SK-N-SH (cell line): Measurements from ENCODE around the gene ZNF639. TPM values are rescaled to one million over a fixed set of nuclear protein-coding genes. Genes with fewer than 3 reads are reported as not detected.

Experiments used
- CTCF ChIA-PET: fragments of 300-600, 350-600 bp; formaldehyde crosslinking; extraction: SDS; loops from one replicate; lab custom pipeline; 2021; lab: Yijun Ruan, JAX
- POLR2A ChIA-PET: fragments of 350-600 bp; sonication (Branson Sonifier 250); formaldehyde crosslinking; extraction: SDS; loops from one replicate; lab custom pipeline; 2020; ENCODE audit warnings: antibody characterized with exemption, inconsistent platforms; lab: Yijun Ruan, JAX
- DNase-seq: peaks from one replicate; pipeline ENCODE4 v3.0.0; 2012
- H2AFZ ChIP-seq: fragments of 200-600 bp; sonication (generic); 2 replicates; pipeline ENCODE4 v1.8.1; 2016; ENCODE audit warnings: antibody characterized with exemption, mild to moderate bottlenecking, low read depth
- H3F3A ChIP-seq: fragments of 200-600 bp; sonication (generic); replicated peaks from 2 replicates; pipeline ENCODE3; 2016; ENCODE audit warnings: antibody characterized with exemption, mild to moderate bottlenecking; ENCODE audit not compliant: insufficient read depth
- H3K27ac ChIP-seq, 2 experiments: fragments of 200-500 bp in 1 of 2; fragments of 200-600 bp in 1 of 2; sonication (Bioruptor generic) in 1 of 2; sonication (generic), shearing (Covaris generic) in 1 of 2; 2 replicates each; pipeline versions ENCODE4 v1.5.1 to v1.6.1; 2014 to 2016; ENCODE audit warnings: low read depth in 2 of 2, inconsistent platforms in 1 of 2, low read length in 1 of 2, mild to moderate bottlenecking in 1 of 2, mixed read lengths in 1 of 2
- H3K27me3 ChIP-seq: fragments of 200-600 bp; sonication (generic), shearing (Covaris generic); 2 replicates; pipeline ENCODE4 v1.6.1; 2016; ENCODE audit warnings: mixed run types; ENCODE audit not compliant: insufficient read depth
- H3K36me3 ChIP-seq, 2 experiments: fragments of 200-500 bp in 1 of 2; fragments of 200-600 bp in 1 of 2; sonication (Bioruptor generic) in 1 of 2; sonication (generic) in 1 of 2; replicated peaks in 1 of 2; 2 replicates each; pipeline versions ENCODE3 to v1.5.1; 2014 to 2016; ENCODE audit warnings: low read length in 1 of 2, mild to moderate bottlenecking in 1 of 2; ENCODE audit not compliant: insufficient read depth in 2 of 2, control insufficient read depth in 1 of 2
- H3K4me1 ChIP-seq, 2 experiments: fragments of 200-500 bp in 1 of 2; fragments of 200-600 bp in 1 of 2; sonication (Bioruptor generic) in 1 of 2; sonication (generic), shearing (Covaris generic) in 1 of 2; 2 replicates each; pipeline versions ENCODE4 v1.5.1 to v1.6.1; 2014 to 2016; ENCODE audit warnings: low read depth in 1 of 2, low read length in 1 of 2, mixed run types in 1 of 2; ENCODE audit not compliant: insufficient read depth in 2 of 2, control insufficient read depth in 1 of 2
- H3K4me2 ChIP-seq: fragments of 200-600 bp; sonication (generic), shearing (Covaris generic); 2 replicates; pipeline ENCODE4 v1.6.1; 2017; ENCODE audit warnings: mixed run types
- H3K4me3 ChIP-seq, 2 experiments: fragments of 200-500 bp in 1 of 2; fragments of 200-600 bp in 1 of 2; sonication (Bioruptor generic) in 1 of 2; sonication (generic), shearing (Covaris generic) in 1 of 2; 2 replicates each; pipeline versions ENCODE4 v1.5.1 to v1.8.1; 2014 to 2016; ENCODE audit warnings: low read depth in 2 of 2, inconsistent platforms in 1 of 2, low read length in 1 of 2, mild to moderate bottlenecking in 1 of 2, mixed read lengths in 1 of 2, moderate library complexity in 1 of 2
- H3K79me2 ChIP-seq: fragments of 200-600 bp; sonication (generic); 2 replicates; pipeline ENCODE4 v1.8.1; 2017; ENCODE audit warnings: mild to moderate bottlenecking; ENCODE audit not compliant: insufficient read depth
- H3K9ac ChIP-seq: fragments of 200-600 bp; sonication (generic); 2 replicates; pipeline ENCODE4 v1.6.1; 2017; ENCODE audit warnings: mixed run types
- H3K9me2 ChIP-seq: fragments of 200-600 bp; sonication (generic); 2 replicates; pipeline ENCODE4 v1.6.1; 2017; ENCODE audit warnings: mixed run types
- H3K9me3 ChIP-seq: fragments of 200-600 bp; sonication (generic); 2 replicates; pipeline ENCODE4 v1.6.1; 2017; ENCODE audit warnings: mixed run types, mild to moderate bottlenecking, moderate library complexity
- H4K20me1 ChIP-seq: fragments of 200-600 bp; sonication (generic); 2 replicates; pipeline ENCODE4 v1.6.1; 2017; ENCODE audit warnings: mild to moderate bottlenecking, mixed run types; ENCODE audit not compliant: insufficient read depth
- ELF1 ChIP-seq: IDR thresholded peaks from 2 replicates; pipeline ENCODE4 v1.4.0; 2012
- EP300 ChIP-seq, 2 experiments: IDR thresholded peaks; 2 replicates each; pipeline versions ENCODE4 v1.4.0 to v1.6.1; 2012; ENCODE audit warnings: borderline replicate concordance in 1 of 2, low read depth in 1 of 2, low read length in 1 of 2
- EZH2phosphoT487 ChIP-seq: fragments of 200-600 bp; sonication (generic); IDR thresholded peaks from 2 replicates; pipeline ENCODE4 v1.6.1; 2017; ENCODE audit warnings: low read depth, mixed run types, mild to moderate bottlenecking, antibody characterized with exemption, moderate library complexity, borderline replicate concordance
- GABPA ChIP-seq: IDR thresholded peaks from 2 replicates; pipeline ENCODE4 v1.4.0; 2012; ENCODE audit warnings: low read depth, mild to moderate bottlenecking
- GATA2 ChIP-seq: sonication (generic); formaldehyde crosslinking; IDR thresholded peaks from 2 replicates; pipeline ENCODE4 v1.5.0; 2020; ENCODE audit warnings: mild to moderate bottlenecking, missing genetic modification reagents
- JUND ChIP-seq: IDR thresholded peaks from 2 replicates; pipeline ENCODE4 v1.4.0; 2012
- MEF2A ChIP-seq: IDR thresholded peaks from 2 replicates; pipeline ENCODE4 v1.4.0; 2012; ENCODE audit warnings: low read depth, borderline replicate concordance
- MXI1 ChIP-seq: IDR thresholded peaks from 2 replicates; pipeline ENCODE4 v1.6.1; 2012; ENCODE audit warnings: mild to moderate bottlenecking, low read depth, low read length, improper control_type of control experiment
- NFIC ChIP-seq: IDR thresholded peaks from 2 replicates; pipeline ENCODE4 v1.4.0; 2012; ENCODE audit warnings: borderline replicate concordance
- NRF1 ChIP-seq: IDR thresholded peaks from 2 replicates; pipeline ENCODE4 v1.6.1; 2012; ENCODE audit warnings: low read depth, mild to moderate bottlenecking, low read length
- POLR2AphosphoS5 ChIP-seq: IDR thresholded peaks from 2 replicates; pipeline ENCODE4 v1.6.1; 2012; ENCODE audit warnings: low read depth, low read length
- RCOR1 ChIP-seq: fragments of 150-350 bp; IDR thresholded peaks from 2 replicates; pipeline ENCODE4 v1.6.1; 2017; ENCODE audit warnings: antibody characterized with exemption, low read length
- REST ChIP-seq: IDR thresholded peaks from 2 replicates; pipeline ENCODE4 v1.6.1; 2012; ENCODE audit warnings: mild to moderate bottlenecking, low read depth, low read length, moderate library complexity
- SMC3 ChIP-seq: IDR thresholded peaks from 2 replicates; pipeline ENCODE4 v1.6.1; 2012; ENCODE audit warnings: low read depth, low read length, improper control_type of control experiment
- TAF1 ChIP-seq: IDR thresholded peaks from 2 replicates; pipeline ENCODE4 v1.6.1; 2012; ENCODE audit warnings: low read depth, mild to moderate bottlenecking, low read length, moderate library complexity, borderline replicate concordance
- TEAD4 ChIP-seq: IDR thresholded peaks from 2 replicates; pipeline ENCODE4 v1.4.0; 2012; ENCODE audit warnings: mild to moderate bottlenecking, borderline replicate concordance; ENCODE audit not compliant: insufficient read depth
- WGBS: methylation state at CpG from one replicate; pipeline ENCODE4 v1.1.6; 2017; ENCODE audit warnings: low lambda C conversion rate; 5-methylcytosine and 5-hydroxymethylcytosine counted together
- polyA plus RNA-seq, 3 experiments: library from polyadenylated mRNA; depleted of rRNA; stranded (reverse); fragments of >200 nt; gene quantifications; 2 replicates each; pipeline ENCODE4 v1.2.3, GENCODE V29; 2012
- TF ChIP-seq, protein P1 (sequence below): fragments of 150-350 bp; IDR thresholded peaks from 2 replicates; pipeline ENCODE4 v1.6.1; 2016; ENCODE audit warnings: mild to moderate bottlenecking, low read depth, low read length
- TF ChIP-seq, protein P2 (sequence below): fragments of 150-350 bp; IDR thresholded peaks from 2 replicates; pipeline ENCODE4 v1.6.1; 2017; ENCODE audit warnings: antibody characterized with exemption, low read length, low read depth, borderline replicate concordance

Gene ZNF639
- polyA plus RNA-seq, 1 of the 3 experiments (the other 2 are of a cell fraction) = 9.6 TPM

GRCh38 chr3:179302111-179302510, 20.7 kb upstream of the ZNF639 start:
- Histone ChIP-seq H4K20me1 (no peaks in the 10 kb centered on the region), H3K27me3 (no peaks in the 10 kb centered on the region), H3F3A (no peaks in the 10 kb centered on the region), H3K79me2 (no peaks in the 10 kb centered on the region), H3K4me3 (no peak overlapping the region), H3K27ac (no peak overlapping the region), H3K4me2 (no peak overlapping the region), H3K9ac (no peak overlapping the region), H3K9me2 (no peaks in the 10 kb centered on the region), H2AFZ (no peak overlapping the region), H3K9me3 (no peaks in the 10 kb centered on the region), H3K4me1 (peaks cover 0 to 6% of the 10 kb centered on the region in 2 experiments; a peak in 1 of 4 replicates), H3K36me3 (no peaks in the 10 kb centered on the region)
- ChIA-PET CTCF (interaction anchor here (1.4 kb wide), 2 partner anchors 197 to 276 kb away, joined by 3 read pairs; no protein-coding TSS in a partner anchor), POLR2A (no interaction called here)
- TF ChIP-seq TAF1 = no peak
- TF ChIP-seq MEF2A = no peak
- no peak for TF ChIP-seq MXI1
- TF ChIP-seq, protein P1, sequence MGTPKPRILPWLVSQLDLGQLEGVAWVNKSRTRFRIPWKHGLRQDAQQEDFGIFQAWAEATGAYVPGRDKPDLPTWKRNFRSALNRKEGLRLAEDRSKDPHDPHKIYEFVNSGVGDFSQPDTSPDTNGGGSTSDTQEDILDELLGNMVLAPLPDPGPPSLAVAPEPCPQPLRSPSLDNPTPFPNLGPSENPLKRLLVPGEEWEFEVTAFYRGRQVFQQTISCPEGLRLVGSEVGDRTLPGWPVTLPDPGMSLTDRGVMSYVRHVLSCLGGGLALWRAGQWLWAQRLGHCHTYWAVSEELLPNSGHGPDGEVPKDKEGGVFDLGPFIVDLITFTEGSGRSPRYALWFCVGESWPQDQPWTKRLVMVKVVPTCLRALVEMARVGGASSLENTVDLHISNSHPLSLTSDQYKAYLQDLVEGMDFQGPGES = no peak
- TF ChIP-seq, protein P2, sequence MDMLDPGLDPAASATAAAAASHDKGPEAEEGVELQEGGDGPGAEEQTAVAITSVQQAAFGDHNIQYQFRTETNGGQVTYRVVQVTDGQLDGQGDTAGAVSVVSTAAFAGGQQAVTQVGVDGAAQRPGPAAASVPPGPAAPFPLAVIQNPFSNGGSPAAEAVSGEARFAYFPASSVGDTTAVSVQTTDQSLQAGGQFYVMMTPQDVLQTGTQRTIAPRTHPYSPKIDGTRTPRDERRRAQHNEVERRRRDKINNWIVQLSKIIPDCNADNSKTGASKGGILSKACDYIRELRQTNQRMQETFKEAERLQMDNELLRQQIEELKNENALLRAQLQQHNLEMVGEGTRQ = no peak
- TF ChIP-seq EZH2phosphoT487 = no peak
- TF ChIP-seq EP300 (IDR thresholded peaks at IDR 0.05; ENCODE audit: borderline replicate concordance in 1 of 2, low read depth in 1 of 2, low read length in 1 of 2) = no peak
- no peak for TF ChIP-seq TEAD4
- no peak for TF ChIP-seq RCOR1
- no peak for TF ChIP-seq REST
- no peak for TF ChIP-seq NFIC
- TF ChIP-seq JUND = no peak
- TF ChIP-seq GATA2 (CRISPR knock-in tag) = no peak
- TF ChIP-seq SMC3 = no peak
- TF ChIP-seq POLR2AphosphoS5 = no peak
- TF ChIP-seq NRF1 = no peak
- no peak for TF ChIP-seq ELF1
- no peak for TF ChIP-seq GABPA
- no peak for DNase-seq
- WGBS = 74% methylated on average over 7 of the region's 7 CpGs
